WTC11 (cell line): ENCODE data around the gene PCSK9.

ENCODE experiments used
- CTCF ChIP-seq: fragments of 200-600 bp; IDR thresholded peaks from 2 replicates; pipeline ENCODE4 v1.8.0; 2022; ENCODE audit warnings: antibody characterized with exemption
- ESRRA ChIP-seq: sonication (generic); formaldehyde crosslinking; IDR thresholded peaks from 2 replicates; pipeline ENCODE4 v1.8.1; 2022; ENCODE audit warnings: mild to moderate bottlenecking, missing genetic modification reagents, borderline replicate concordance
- MXD4 ChIP-seq: fragments of 250-450 bp; sonication (Bioruptor Pico); IDR thresholded peaks from 2 replicates; pipeline ENCODE4 v1.8.0; 2021; ENCODE audit warnings: mild to moderate bottlenecking, moderate library complexity, borderline replicate concordance
- RELA ChIP-seq: sonication (generic); formaldehyde crosslinking; IDR thresholded peaks from 2 replicates; pipeline ENCODE4 v1.8.1; 2022; ENCODE audit warnings: missing genetic modification reagents, mild to moderate bottlenecking, borderline replicate concordance
- TF ChIP-seq, protein P1 (sequence below): sonication (generic); formaldehyde crosslinking; IDR thresholded peaks from 2 replicates; pipeline ENCODE4 v1.8.0; 2022; ENCODE audit warnings: mild to moderate bottlenecking, missing genetic modification reagents

DNA sequence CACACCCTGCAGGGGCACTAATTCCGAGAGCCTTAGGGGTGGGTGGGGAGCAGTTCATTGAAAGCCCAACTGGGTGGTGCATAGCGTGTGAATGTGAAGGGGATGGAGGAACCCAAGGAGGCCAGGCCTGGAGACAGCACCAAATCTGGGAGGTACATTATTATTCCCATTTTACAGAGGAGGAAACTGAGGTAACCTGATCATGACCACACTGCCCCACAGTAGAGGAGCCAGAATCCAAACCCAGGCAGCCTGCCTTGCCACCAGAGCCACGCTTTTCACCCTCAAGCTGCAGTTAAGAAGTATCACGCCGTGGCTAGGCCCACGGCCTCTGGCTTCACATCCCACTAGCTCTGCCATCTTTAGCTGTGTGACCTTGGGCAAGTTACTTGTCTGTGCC, 41.2 kb upstream of the PCSK9 start:
- TF ChIP-seq MXD4 (no peak), RELA (CRISPR knock-in tag) (no peak), CTCF (no peak), ESRRA (CRISPR knock-in tag) (no peak)
- TF ChIP-seq, protein P1, sequence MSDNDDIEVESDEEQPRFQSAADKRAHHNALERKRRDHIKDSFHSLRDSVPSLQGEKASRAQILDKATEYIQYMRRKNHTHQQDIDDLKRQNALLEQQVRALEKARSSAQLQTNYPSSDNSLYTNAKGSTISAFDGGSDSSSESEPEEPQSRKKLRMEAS (CRISPR knock-in tag) = no peak
